AG09309 (cell line): Measurements from ENCODE around the gene GHRH.

Experiments used
- DNase-seq: peaks from one replicate; pipeline ENCODE4 v3.0.0-alpha.2; 2010; ENCODE audit warnings: low read depth
- H3K4me3 ChIP-seq: 2 replicates; pipeline ENCODE4 v1.5.1; 2011; ENCODE audit warnings: mild to moderate bottlenecking, low read depth, low read length, moderate library complexity; ENCODE audit not compliant: control insufficient read depth
- TF ChIP-seq, protein P1 (sequence below): IDR thresholded peaks from 2 replicates; pipeline ENCODE4 v1.5.1; 2011; ENCODE audit warnings: mild to moderate bottlenecking, low read depth, low read length, inconsistent platforms; ENCODE audit not compliant: insufficient read depth, control insufficient read depth; ENCODE audit errors: missing control alignments

Gene GHRH

DNA sequence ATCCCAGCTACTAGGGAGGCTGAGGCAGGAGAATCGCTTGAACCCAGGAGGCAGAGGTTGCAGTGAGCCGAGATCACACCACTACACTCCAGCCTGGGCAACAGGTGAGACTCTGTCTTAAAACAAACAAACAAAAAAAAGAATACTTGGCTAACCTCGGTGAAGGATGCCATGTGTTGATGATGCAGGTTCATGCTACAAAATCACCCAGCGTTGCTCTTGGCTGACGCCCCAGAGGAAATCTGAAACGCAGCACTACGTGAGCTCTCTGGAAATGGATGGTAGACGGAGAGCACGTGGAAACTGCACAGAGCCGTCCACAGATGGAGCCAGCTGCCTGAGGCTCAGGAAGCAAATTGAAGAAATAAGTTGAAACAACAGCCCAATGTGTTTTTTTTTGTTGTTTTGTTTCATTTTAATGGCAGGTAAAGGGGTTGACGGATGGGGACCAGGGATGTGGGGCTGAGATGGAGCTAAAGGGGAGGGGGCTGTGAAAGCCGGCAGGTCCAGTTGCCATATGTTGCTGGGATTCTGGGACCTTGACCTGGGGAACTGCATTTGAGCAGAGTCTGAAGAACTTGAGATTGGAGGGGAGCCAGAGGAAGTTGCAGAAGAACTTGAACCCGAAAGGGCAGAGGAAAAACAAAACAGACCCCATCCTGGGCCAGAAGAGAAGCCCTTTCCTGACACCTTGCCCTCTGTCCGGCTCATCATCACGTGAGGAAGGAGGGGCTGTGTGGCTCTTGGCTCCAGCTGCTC is 15.1 kb upstream of the GHRH start:
- no peak overlapping the region for H3K4me3 ChIP-seq
- TF ChIP-seq, protein P1, sequence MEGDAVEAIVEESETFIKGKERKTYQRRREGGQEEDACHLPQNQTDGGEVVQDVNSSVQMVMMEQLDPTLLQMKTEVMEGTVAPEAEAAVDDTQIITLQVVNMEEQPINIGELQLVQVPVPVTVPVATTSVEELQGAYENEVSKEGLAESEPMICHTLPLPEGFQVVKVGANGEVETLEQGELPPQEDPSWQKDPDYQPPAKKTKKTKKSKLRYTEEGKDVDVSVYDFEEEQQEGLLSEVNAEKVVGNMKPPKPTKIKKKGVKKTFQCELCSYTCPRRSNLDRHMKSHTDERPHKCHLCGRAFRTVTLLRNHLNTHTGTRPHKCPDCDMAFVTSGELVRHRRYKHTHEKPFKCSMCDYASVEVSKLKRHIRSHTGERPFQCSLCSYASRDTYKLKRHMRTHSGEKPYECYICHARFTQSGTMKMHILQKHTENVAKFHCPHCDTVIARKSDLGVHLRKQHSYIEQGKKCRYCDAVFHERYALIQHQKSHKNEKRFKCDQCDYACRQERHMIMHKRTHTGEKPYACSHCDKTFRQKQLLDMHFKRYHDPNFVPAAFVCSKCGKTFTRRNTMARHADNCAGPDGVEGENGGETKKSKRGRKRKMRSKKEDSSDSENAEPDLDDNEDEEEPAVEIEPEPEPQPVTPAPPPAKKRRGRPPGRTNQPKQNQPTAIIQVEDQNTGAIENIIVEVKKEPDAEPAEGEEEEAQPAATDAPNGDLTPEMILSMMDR, result peak; percentile 49
- no peak for DNase-seq

DNA sequence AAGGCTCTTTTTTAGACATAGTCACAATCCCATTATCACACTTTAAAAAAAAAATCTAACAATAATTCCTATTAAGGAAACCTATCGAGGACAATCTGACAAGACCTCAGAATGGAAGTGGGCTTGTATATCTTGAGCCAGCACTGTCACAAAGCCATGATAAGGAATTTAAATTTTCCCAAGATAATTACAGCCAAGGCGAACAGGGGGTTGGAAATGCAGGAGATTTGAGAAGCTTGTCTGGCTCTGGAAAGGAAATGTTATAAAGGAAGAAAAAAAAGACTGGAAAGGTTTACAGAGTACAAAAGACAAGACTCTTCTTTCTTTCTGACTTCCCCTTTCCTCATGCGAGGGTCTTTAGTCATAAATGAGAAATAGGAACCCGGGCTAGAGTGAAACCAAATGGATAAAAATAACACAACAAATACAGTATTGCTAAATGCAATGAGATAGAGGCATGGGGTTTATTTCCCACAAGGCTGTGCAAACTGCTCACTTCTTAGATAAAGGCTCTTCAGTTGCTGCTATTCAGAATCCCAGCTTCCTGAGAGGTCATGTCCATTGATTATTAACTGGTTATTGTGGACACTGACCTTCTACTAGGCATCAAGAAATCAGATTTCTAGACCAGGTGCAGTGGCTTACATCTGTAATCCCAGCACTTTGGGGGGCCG is 13.4 kb upstream of the GHRH start:
- H3K4me3 ChIP-seq, result no peak overlapping the region
- TF ChIP-seq, protein P1, result no peak
- DNase-seq, result no peak

DNA sequence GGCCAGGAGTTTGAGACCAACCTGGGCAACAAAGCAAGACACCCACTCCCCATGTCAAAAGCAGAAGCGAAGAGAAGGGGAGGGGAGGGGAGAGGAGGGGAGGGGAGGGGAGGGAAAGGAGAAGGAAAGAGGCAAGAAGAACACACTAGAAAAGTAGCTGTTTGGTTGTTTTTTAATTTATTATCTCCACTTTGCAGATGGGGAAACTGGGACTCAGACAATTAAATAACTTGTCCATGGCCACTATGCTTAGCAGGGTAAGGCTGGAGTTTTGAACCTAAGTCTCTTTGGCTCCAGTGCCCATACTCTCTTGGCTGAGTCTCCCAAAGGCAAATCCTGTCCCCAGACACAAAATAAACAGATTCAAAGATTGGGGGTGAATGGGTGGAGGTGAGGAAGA is 12.4 kb upstream of the GHRH start:
- TF ChIP-seq, protein P1, result no peak
- no peak for DNase-seq
- H3K4me3 ChIP-seq, result no peak overlapping the region

DNA sequence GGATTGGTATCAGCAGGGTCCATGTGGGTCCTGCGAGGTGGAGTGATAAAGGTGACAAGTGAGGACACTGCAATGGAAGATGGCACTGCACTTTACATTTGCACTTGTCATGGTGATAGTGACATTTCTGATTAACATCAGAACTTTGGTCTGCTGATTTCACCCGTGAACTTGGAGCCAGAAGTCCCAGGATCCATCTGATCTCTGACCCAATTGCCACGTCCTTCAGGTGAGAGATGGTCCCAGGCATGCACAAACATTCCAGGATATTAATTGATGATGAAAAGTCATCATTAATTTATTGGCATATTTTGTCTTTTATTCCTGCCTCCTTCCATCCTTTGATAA is 9.8 kb upstream of the GHRH start:
- TF ChIP-seq, protein P1, result no peak
- no peak for DNase-seq
- no peak overlapping the region for H3K4me3 ChIP-seq

DNA sequence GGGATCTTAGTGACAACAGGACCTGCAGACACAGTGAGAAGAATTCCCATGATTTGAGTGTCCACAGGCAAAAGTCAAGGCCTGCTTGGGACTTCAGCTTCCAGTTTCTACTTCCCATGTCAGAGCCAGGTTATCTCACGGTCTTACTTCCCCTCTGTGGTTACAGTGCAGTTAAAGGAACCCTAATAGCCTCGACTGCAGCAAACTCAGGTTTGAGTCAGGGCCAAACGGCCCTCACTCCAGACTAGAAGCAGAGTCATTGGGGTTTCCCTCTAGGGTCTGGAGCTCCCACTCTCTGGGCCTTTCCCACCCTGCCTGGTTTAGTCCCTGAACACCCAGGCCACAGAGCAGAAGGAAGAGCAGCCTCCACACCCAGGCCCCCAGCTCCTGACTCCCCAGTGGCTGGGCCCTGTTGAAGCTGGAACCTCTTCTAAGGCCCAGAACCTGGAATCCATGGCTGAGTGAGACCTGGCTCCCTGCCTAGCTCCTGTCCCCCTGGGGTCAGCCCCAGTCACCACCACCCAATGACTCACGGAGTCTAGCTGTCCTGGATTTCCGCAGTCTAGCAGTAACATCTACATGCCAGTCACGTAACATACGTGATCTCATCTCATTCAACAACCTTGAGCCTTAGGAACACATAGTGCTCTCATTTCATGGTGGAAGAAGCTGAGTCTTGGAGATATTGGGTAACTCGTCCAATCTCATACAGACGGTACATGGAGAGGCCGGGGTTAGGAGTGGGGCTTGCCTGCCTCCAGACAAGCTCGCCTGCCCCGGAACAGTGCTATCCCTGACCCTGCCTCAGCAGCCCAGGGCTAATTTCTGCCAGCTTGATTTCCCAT is 9.2 kb upstream of the GHRH start:
- TF ChIP-seq, protein P1, result no peak
- no peak overlapping the region for H3K4me3 ChIP-seq
- DNase-seq, result no peak

DNA sequence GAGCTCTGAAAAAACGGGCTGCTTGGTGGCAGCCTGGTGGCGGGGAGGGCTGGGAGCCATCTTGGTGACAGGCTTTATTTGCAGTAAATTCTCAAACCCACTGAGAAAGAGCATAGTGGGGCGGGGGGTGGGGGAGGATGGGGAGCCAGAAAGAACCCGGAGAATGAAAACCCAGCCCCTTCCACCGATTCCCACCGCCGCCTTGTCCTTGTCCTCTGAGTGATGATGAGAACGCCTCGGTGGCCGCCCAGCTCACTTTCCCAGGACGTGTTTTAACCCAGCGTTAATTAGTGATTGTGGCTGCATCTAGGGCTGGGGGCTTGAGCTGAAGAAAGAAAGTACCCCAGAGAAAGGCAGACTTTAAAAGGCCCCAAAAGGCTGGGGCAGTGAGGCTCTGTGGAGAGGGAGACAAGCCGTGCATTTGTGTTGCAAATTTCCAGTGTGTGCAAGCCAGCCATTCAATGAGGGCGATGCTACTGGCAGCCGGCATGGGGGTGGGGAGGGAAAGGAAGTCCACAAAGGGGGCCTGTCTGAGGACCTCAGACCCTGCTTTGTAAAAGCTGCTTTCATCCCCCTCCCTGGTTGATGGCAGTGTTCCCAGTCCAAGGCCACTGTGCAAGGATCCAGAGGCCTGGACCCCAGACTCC is 6.2 kb upstream of the GHRH start:
- TF ChIP-seq, protein P1, result no peak
- H3K4me3 ChIP-seq, result no peak overlapping the region
- DNase-seq, result no peak
